K562 treated with DMSO at 1 percent for 4 hours (cell line): ENCODE measurements around the gene GBA2. TPM values are rescaled to one million over a fixed set of nuclear protein-coding genes. Genes with fewer than 3 reads are reported as not detected.

Experiments used
- total RNA-seq: library from RNA; unstranded; fragments of 300-600 nt; gene quantifications from 2 replicates; pipeline ENCODE4 v1.2.3, GENCODE V29; 2022; ENCODE audit not compliant: insufficient read depth

The GBA2 gene
- total RNA-seq = 41.2 and 50.0 TPM in 2 replicates

DNA sequence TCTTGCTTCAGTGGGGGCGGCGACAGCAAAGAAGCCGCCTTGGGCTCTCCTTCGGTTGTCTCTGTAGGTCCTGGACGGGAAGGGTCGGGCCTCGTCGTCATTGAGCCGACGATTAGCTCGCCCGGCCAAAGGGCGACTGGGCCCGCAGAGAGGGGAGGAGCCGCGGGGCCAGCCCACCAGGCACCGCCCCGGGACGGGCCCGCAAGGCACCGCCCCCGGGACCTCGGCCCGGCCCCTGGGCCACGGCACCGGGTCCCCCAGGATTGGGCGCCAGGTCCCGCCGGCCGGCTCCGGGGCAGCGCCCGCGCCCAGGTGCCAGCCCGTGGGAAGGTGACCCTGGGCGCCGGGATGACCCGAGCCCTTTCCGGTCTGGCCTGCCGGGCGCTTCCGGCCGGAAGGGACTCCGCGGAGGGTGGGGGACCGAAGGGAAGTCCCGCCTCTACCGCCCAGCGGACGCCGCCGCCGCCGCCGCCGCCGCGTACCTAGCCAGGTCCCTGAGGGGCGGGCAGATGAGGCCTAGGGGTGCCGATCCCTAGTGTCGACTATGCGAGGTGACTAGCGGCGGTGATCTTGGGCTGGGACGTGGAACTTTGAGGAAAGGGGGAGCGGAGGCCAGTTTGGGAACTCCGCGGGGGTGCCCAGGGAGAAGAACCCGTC is at the start of gene GBA2, which contains the start of gene RGP1:
Gene GBA2 (minus strand): TSS at position 371 of the 657 bp plus-strand sequence. CDS start 524 bp downstream, outside the sequence.
Gene RGP1 (plus strand): TSS at position 430 of the 657 bp plus-strand sequence. CDS start 469 bp downstream, outside the sequence.

DNA sequence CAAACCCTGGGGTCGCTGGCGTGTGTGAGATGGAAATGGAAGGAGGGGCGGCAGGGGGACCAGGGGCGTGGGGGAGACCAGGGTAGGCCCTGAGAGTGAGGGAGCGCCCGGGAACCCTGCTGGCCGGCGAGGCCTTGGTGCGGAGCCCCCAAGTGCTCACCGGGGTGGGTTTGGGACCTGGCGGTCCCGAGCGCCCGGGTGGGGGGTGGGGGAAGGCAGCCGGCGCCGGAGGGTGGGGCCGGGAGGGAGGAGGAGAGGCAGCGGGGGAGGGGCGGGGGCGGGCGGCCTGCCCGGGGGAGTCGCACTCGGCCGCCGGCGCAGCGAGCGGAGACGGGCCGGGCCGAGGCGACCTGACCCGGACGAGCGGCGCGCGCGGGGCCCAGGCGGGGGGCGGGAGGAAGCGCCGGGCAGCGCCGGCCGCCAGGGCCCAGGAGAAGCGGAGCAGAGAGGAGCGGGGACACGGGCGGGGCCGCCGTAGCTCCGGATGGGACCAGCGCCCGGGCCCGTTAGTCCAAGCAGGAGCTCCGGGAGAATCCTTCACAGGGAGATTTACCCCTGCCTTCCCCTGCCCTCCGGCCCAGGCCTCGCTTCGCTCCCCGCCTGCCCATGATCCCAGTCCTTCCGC is 42.4 kb upstream of the GBA2 start, which contains the start of gene NPR2:
Gene NPR2 (plus strand): TSS at position 295 of the 625 bp plus-strand sequence. CDS start 818 bp downstream, outside the sequence.

DNA sequence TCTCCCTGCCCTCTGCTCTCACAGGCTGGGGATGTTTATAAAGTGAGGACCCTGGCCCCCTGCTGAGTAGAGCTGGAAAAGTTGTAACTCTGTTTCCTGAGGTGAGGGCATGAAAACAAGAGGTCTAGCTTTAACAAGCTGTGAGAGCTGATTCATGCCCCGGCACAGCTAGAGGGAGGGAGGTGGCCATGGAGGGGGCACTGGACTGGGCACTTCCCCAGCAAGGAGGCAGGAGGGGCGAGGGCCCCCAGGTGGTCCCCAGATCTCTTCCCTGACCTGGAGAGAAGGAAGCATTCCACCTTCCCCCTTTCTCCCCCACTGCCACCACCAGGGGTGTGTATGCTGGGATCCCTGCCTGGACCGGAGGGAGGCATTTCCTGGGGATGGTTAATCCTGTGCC is 5.2 kb upstream of the GBA2 start, which contains the start of gene MSMP:
Gene MSMP (minus strand): TSS at position 13 of the 400 bp plus-strand sequence. CDS start 147 bp downstream, outside the sequence.

DNA sequence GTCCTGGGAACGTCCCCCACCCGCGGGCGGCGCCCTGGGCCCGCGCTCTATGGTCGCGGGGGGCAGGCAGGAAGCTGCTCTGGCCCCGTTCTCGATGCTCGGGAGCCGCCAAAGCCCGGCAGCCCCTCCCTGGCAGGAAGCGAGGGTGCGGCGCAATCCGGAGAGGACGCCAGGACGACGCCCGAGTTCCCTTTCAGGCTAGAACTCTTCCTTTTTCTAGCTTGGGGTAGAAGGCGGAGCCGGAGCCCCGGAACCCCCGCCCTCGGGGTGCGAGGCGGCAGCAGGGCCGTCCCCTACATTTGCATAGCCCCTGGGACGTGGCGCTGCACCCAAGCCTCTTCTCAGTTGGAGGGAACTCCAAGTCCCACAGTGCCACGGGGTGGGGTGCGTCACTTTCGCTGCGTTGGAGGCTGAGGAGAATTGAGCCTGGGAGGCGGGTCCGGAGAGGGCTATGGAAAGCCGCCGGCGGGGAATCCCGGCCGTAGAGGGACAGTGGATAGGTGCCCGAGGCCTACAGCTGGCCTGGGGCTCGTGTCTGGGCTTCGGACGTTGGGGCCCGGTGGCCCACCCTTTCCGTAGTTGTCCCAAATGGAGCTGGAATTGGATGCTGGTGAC is 16.7 kb downstream of the GBA2 start, which contains the start of the genes CREB3 and TLN1:
Gene CREB3 (plus strand): TSS at position 482 of the 615 bp plus-strand sequence. CDS start 107 bp downstream, at position 589.
Gene TLN1 (minus strand): TSS at position 11 of the 615 bp plus-strand sequence. CDS start 6,501 bp downstream, outside the sequence.

DNA sequence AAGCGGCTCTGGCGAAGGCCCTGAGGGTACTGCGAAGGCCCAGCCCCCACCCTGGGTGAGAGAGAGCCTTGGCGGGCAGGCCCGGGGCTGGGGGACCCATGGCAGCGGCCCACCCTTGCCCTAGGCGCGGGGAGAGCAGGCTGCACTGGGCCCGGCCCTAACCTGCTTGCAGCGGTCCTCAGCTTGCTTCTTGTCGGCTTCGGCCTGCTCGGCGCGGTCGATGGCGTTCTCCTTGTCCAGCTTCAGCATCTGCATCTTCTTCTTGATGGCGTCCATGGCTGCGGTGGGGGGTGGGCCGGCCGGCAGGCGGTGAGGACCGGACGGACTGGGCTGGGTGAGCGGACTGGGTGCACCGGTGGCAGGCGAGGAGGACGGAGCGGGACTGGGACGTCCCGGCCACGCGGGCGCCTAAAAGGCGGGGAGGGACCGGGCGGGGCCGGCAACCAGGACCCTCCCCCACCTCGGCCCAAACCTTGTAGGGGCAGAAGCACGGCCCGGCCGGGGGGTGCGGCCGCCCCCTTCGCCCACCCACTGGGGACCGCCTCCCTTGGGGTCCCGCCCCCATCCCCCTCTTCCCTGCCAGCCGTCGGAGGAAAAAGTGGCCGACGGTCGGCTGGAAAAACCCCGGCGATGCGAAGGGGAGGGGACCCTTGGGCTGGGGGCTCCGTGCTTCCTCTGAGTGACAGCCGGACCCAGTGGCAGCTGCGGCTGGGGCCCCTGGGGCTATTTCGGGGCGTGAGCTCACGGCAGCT is 59.3 kb downstream of the GBA2 start, which contains the start of gene TPM2:
Gene TPM2 (minus strand): TSS at position 384 of the 752 bp plus-strand sequence. CDS start 108 bp downstream, at position 276.

Other genes starting within 250 kb of the GBA2 start
- gene TESK1, start 144.0 kb downstream of the GBA2 start, total RNA-seq = 10.1 and 13.6 TPM in 2 replicates
- not detected in 2 replicates for gene CD72, start 130.8 kb downstream of the GBA2 start, total RNA-seq
- gene SIT1, start 98.3 kb downstream of the GBA2 start, total RNA-seq = not detected in 2 replicates
- gene RMRP, start 91.2 kb downstream of the GBA2 start, total RNA-seq = not detected in 2 replicates
- gene CCDC107, start 90.9 kb downstream of the GBA2 start, total RNA-seq = 13.5 and 16.9 TPM in 2 replicates
- gene ARHGEF39, start 84.0 kb downstream of the GBA2 start, total RNA-seq = 6.1 and 7.2 TPM in 2 replicates
- not detected in 2 replicates for gene CA9, start 75.3 kb downstream of the GBA2 start, total RNA-seq
- 1.9 and 2.2 TPM in 2 replicates for gene TPM2, start 59.3 kb downstream of the GBA2 start, total RNA-seq
- gene TLN1, start 17.0 kb downstream of the GBA2 start, total RNA-seq = 168 and 169 TPM in 2 replicates
- gene CREB3, start 16.6 kb downstream of the GBA2 start, total RNA-seq = 20.5 and 28.7 TPM in 2 replicates
- 5.8 and 6.1 TPM in 2 replicates for gene RGP1, start 59 bp upstream of the GBA2 start, total RNA-seq
- not detected in 2 replicates for gene MSMP, start 5.0 kb upstream of the GBA2 start, total RNA-seq
- gene NPR2, start 42.4 kb upstream of the GBA2 start, total RNA-seq = 2.5 and 6.6 TPM in 2 replicates
- gene SPAG8, start 63.0 kb upstream of the GBA2 start, total RNA-seq = not detected in 2 replicates
- 50.0 and 72.5 TPM in 2 replicates for gene HINT2, start 65.8 kb upstream of the GBA2 start, total RNA-seq
- gene FAM221B, start 79.5 kb upstream of the GBA2 start, total RNA-seq = not detected in 2 replicates
- 1.1 and 1.8 TPM in 2 replicates for gene TMEM8B, start 80.0 kb upstream of the GBA2 start, total RNA-seq
- not detected in 2 replicates for gene OR13J1, start 121.2 kb upstream of the GBA2 start, total RNA-seq
- gene HRCT1, start 157.0 kb upstream of the GBA2 start, total RNA-seq = not detected in 2 replicates
- gene SPAAR, start 160.3 kb upstream of the GBA2 start, total RNA-seq = not detected in 2 replicates
- not detected in 2 replicates for gene OR2S2, start 208.9 kb upstream of the GBA2 start, total RNA-seq